Activated CD4-positive, alpha-beta T cell treated with anti-CD3 and anti-CD28 coated beads, Interleukin-2, amount 10 ng/mL, durations not matched to agents 7 days and 5 days (primary cell): ENCODE data around the gene SECISBP2. TPM values are rescaled to one million over a fixed set of nuclear protein-coding genes. Genes with fewer than 3 reads are reported as not detected.

Experiments
- CTCF ChIA-PET: fragments of 350-600 bp; sonication (Branson Sonifier 250); formaldehyde crosslinking; loops from one replicate; lab custom pipeline; 2021; ENCODE audit warnings: antibody characterized with exemption; lab: Charles Lee
- POLR2A ChIA-PET: fragments of 350-600 bp; sonication (Branson Sonifier 250); formaldehyde crosslinking; loops from one replicate; lab custom pipeline; 2021; ENCODE audit warnings: antibody characterized with exemption; lab: Charles Lee
- DNase-seq: peaks from one replicate; pipeline ENCODE4 v3.0.0-alpha.2; 2020
- H3K27ac Mint-ChIP-seq: one replicate; pipeline ENCODE4 v1.8.0; 2021; ENCODE audit warnings: mild to moderate bottlenecking, moderate library complexity, mixed read lengths
- H3K27me3 Mint-ChIP-seq: one replicate; pipeline ENCODE4 v1.8.0; 2021; ENCODE audit warnings: mixed read lengths
- H3K36me3 Mint-ChIP-seq: one replicate; pipeline ENCODE4 v1.8.0; 2021; ENCODE audit warnings: low read depth, mixed read lengths
- H3K4me1 Mint-ChIP-seq: one replicate; pipeline ENCODE4 v1.8.0; 2021; ENCODE audit warnings: mixed read lengths
- H3K4me3 Mint-ChIP-seq: one replicate; pipeline ENCODE4 v1.8.0; 2021; ENCODE audit warnings: mild to moderate bottlenecking, moderate library complexity, mixed read lengths
- H3K9me3 Mint-ChIP-seq: one replicate; pipeline ENCODE4 v1.8.0; 2021; ENCODE audit warnings: mixed read lengths
- total RNA-seq, 2 experiments: library from RNA; stranded (reverse); gene quantifications; one replicate each; pipeline ENCODE4 v1.2.3, GENCODE V29; 2021

SECISBP2 gene
- total RNA-seq, 2 experiments from 2014 or later: 43.4 to 46.0 TPM

DNA sequence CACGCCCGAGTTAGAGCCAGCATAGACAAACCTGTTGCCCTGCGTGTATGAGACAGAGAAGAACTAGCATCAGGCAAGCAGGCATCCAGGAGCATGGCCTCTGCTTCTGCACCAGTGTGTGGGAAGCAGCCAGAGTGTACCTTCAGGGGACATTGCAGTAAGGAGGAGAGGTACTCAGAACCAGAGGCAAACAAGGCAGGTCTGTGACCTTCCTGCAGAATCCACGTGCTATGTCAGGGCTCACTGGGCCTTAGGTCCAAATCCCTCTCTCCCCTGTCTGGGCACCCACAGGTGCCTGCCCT lies 63.0 kb downstream of the SECISBP2 start:
- ChIA-PET POLR2A (no interaction called here), CTCF (interaction anchor here (1.6 to 1.9 kb wide), 2 partner anchors 25 to 33 kb away, joined by 4 read pairs; no protein-coding TSS in a partner anchor)
- Mint-ChIP-seq H3K36me3 (peaks cover 80% of the 10 kb centered on the region), H3K9me3 (no peaks in the 10 kb centered on the region), H3K27ac (peak overlapping the region; percentile 46), H3K4me3 (no peak overlapping the region), H3K27me3 (no peaks in the 10 kb centered on the region), H3K4me1 (peaks cover 78% of the 10 kb centered on the region)
- no peak for DNase-seq

DNA sequence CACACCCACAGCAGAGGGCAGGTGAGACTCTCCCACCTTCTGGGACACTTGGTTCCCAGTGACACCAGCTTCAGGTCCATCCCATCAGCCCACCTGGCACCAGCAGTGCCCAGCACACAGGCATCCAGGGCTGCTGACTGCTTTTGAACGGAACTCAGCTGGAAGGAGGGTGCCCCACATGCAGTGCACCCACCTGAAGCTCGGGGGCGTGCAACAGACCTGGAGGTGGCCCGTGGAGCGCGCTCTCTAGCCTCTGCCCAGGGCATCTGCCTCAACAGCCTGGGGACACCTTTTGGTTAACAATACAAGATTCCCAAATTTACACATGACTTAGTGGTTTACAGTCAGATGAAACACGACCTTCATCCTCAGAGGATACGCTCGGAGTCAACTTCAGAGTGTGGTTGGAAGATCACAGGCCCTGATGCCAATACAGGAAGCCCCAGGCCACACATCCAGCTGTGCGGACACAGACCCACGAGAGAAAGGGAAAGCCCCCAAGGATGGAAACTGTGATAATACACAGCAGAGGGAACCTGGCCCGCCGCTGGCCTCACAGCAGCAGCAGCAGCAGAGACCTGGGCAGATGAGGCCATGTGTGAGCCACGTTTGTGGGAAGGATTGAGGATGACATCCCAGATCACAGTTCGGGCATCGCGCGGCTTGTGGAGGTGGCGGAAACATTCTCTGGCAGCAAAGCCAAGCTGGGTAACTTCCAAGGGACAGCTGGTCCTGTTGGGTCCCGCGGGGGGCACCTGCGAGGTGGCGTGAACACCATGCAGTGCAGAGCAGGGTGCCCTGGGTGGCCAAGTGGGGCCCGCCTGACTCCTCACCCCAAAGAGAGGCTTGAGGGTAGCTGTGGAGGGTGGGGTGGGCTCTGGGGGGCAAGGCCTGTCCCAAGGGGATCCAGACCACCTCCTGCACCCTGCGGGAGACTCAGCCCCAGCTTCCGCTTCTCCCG lies 64.0 kb downstream of the SECISBP2 start:
- Mint-ChIP-seq H3K36me3 (peaks cover 82% of the 10 kb centered on the region), H3K27ac (peak overlapping the region; percentile 64), H3K4me1 (peaks cover 70% of the 10 kb centered on the region), H3K27me3 (no peaks in the 10 kb centered on the region), H3K4me3 (no peak overlapping the region), H3K9me3 (no peaks in the 10 kb centered on the region)
- ChIA-PET CTCF (interaction anchor here (0.5 to 1.9 kb wide), 5 partner anchors 24 to 679 kb away, joined by 3 to 4 read pairs (median 3); no protein-coding TSS in a partner anchor), POLR2A (no interaction called here)
- DNase-seq: no peak

DNA sequence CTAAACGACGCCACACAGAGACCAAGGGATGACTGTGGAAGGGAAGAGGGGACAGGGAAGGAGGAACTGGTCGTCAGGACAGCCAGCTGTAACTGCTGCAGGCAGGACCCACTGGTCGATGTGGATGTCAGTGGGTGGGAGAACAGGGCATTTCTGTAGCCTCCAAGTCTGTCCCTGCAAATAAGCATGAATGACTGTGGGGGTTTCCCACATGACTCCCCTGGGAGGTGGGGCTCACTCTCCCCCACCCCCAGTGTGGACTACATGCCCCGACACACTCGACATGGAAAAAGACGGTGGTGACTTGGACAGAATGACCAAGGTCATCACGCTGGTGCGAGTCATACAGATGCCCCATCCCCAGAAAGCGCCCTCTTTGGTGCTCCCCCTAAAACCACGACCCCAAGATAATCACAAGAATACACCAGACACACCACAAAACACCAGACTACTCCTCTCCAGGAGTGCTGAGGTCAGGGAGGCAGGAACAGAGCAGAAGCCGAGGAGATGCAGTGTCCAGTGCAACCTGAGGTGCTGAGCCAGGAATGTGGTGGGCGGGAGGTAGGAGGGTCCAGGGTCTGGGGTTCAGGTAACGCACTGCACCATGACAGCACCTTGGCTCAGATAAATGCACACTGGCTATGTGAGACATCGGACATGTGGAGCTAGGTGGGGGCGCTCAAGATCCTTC lies 64.9 kb downstream of the SECISBP2 start:
- CTCF ChIA-PET: interaction anchor here (0.6 to 1.9 kb wide), 4 partner anchors 23 to 215 kb away, joined by 3 to 4 read pairs (median 4); no protein-coding TSS in a partner anchor
- no peak overlapping the region for H3K4me3 Mint-ChIP-seq
- peak overlapping the region; percentile 81 for H3K27ac Mint-ChIP-seq
- peaks cover 66% of the 10 kb centered on the region for H3K4me1 Mint-ChIP-seq
- no peaks in the 10 kb centered on the region for H3K9me3 Mint-ChIP-seq
- POLR2A ChIA-PET: no interaction called here
- H3K36me3 Mint-ChIP-seq: peaks cover 81% of the 10 kb centered on the region
- no peak for DNase-seq
- no peaks in the 10 kb centered on the region for H3K27me3 Mint-ChIP-seq

DNA sequence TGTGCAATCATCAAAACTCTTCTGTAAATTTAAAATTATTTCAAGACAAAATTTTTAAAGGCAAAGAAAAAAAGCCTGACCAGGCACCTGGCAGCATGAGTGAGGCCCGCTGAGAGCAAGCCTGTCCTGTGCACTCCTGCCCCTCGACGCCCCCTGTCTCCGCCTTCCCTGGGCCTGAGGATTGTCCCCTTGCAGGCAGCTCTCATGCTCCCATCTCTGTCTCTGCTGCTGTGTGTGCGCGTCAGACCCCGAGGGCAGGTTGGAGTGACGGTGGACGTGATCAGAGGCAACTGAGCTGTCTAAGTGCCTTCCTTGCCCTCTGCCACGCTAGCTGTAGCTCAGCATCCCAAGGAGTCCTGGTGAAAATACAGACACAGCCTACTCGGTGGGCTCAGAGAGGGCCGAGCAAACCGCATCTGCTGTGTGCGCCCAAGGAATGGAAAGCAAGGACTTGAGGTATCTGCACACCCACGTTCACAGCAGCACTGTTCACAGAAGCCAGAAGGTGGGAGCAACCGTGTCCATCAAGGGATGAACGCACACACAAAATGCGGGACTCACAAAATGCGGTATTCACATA lies 65.5 kb downstream of the SECISBP2 start:
- H3K27me3 Mint-ChIP-seq: no peaks in the 10 kb centered on the region
- H3K4me1 Mint-ChIP-seq: peaks cover 61% of the 10 kb centered on the region
- no peak for DNase-seq
- POLR2A ChIA-PET: no interaction called here
- CTCF ChIA-PET: interaction anchor here (0.9 to 1.0 kb wide), 2 partner anchors 9 to 26 kb away, joined by 3 read pairs; no protein-coding TSS in a partner anchor
- peaks cover 81% of the 10 kb centered on the region for H3K36me3 Mint-ChIP-seq
- H3K9me3 Mint-ChIP-seq: no peaks in the 10 kb centered on the region
- no peak overlapping the region for H3K4me3 Mint-ChIP-seq
- H3K27ac Mint-ChIP-seq: peak overlapping the region; percentile 73

DNA sequence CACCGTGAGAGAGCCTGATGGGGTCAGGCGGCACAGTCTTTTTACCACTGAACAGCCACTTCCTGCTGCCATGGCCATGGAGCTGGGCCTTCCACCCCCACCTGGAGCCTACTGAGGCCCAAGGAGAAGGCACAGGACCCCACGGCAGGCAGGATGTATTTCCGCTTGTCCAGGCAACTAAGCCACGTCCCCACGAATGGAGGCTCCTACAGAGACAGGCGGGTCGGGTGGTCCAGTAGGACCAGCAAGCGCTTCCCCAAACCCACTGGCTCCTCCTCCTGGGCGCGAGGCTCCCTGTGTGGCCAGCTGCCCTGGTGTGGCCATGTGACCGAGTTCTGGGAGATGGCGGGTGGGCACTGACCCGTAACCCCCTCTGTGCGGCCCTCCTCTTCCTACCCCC lies 66.5 kb downstream of the SECISBP2 start:
- no peak for DNase-seq
- H3K27me3 Mint-ChIP-seq: no peaks in the 10 kb centered on the region
- H3K9me3 Mint-ChIP-seq: no peaks in the 10 kb centered on the region
- peak overlapping the region; percentile 41 for H3K27ac Mint-ChIP-seq
- CTCF ChIA-PET: interaction anchor here (0.9 kb wide), 1 partner anchor 10 kb away, joined by 3 read pairs; no protein-coding TSS in a partner anchor
- POLR2A ChIA-PET: no interaction called here
- H3K36me3 Mint-ChIP-seq: peaks cover 81% of the 10 kb centered on the region
- peaks cover 51% of the 10 kb centered on the region for H3K4me1 Mint-ChIP-seq
- H3K4me3 Mint-ChIP-seq: no peak overlapping the region

DNA sequence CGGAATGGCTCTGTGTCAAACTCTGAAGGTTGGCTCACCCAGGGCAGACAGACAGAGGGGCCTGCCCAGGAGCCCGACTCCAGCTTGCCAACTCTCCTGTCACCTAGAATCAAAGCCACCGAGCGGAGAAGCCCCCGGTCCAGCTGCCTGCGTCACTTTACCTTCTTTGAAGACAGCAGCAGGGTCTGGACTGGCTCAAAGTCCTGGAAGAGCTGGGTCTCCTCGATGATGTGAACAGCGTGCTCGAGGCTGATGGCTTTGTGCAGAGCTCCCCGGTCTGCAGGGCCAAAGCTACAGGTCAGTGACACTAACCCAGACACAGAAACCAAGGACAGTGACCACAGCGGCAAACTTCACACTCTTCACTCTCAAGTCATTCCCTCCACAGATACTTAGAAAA lies 67.9 kb downstream of the SECISBP2 start:
- H3K27ac Mint-ChIP-seq: peak overlapping the region; percentile 22
- ChIA-PET POLR2A (no interaction called here), CTCF (interaction anchor here (1.2 kb wide), 1 partner anchor 22 kb away, joined by 4 read pairs; no protein-coding TSS in a partner anchor)

DNA sequence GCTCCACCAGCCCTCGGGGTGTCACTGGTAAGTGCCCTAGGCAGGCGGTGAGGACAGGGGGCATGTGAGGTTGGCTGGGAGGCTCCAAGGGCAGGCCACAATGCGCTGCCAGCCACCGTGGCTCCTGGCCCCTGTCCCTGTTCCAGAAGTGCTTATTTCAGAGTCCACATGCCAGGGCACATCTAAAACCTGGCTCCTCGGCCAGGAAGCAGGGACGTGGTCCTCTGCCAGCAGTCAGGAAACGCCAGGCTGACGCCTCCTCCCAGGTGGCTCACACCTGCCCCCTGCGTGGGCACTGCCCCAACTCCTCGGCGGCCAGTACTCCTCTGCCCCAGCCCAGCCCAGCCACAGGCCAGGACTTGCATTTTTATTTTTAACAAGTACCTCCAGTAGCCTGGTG lies 68.5 kb downstream of the SECISBP2 start:
- H3K9me3 Mint-ChIP-seq: no peaks in the 10 kb centered on the region
- no peak overlapping the region for H3K27ac Mint-ChIP-seq
- peaks cover 84% of the 10 kb centered on the region for H3K36me3 Mint-ChIP-seq
- ChIA-PET CTCF (no interaction called here), POLR2A (no interaction called here)
- no peak overlapping the region for H3K4me3 Mint-ChIP-seq
- no peaks in the 10 kb centered on the region for H3K27me3 Mint-ChIP-seq
- H3K4me1 Mint-ChIP-seq: peaks cover 44% of the 10 kb centered on the region
- no peak for DNase-seq

More for the DNA sequence above, 67.9 kb downstream of the SECISBP2 start:
- H3K4me1 Mint-ChIP-seq: peaks cover 48% of the 10 kb centered on the region
- H3K9me3 Mint-ChIP-seq: no peaks in the 10 kb centered on the region
- no peaks in the 10 kb centered on the region for H3K27me3 Mint-ChIP-seq
- no peak for DNase-seq
- no peak overlapping the region for H3K4me3 Mint-ChIP-seq
- peaks cover 85% of the 10 kb centered on the region for H3K36me3 Mint-ChIP-seq

DNA sequence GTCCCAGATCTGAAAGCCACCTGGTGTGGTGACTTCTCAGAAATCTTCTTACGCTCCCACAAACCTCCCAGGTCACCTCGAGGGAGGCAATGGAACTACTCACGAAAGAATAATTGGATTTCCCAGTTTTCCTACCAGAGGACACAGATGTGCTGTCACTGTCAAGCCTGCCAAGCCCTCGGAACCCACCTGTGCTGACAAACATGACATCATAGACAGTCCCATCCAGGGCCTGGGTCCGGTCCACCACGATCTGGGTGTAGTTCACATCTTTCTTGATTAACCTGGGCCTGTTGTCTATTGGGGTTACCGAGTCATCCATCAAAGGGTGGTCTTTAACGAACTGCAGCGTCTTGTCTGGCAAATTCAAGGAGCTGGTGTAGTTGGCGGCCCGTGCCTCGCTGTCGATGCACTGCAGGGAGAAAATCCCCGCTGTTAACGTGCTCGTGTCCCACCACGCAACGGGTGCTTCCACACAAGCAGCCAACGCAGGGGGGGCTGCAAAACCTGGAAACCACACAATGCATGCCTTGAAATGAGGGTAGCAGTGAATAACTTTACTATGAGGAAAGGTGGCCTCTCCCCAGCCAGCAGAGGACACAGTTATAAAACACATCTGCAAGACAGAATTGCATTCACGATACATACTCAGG lies 69.0 kb downstream of the SECISBP2 start:
- DNase-seq: no peak
- Mint-ChIP-seq H3K9me3 (no peaks in the 10 kb centered on the region), H3K4me1 (peaks cover 40% of the 10 kb centered on the region), H3K27me3 (no peaks in the 10 kb centered on the region), H3K36me3 (peaks cover 83% of the 10 kb centered on the region), H3K4me3 (no peak overlapping the region), H3K27ac (no peak overlapping the region)
- ChIA-PET CTCF (no interaction called here), POLR2A (no interaction called here)

DNA sequence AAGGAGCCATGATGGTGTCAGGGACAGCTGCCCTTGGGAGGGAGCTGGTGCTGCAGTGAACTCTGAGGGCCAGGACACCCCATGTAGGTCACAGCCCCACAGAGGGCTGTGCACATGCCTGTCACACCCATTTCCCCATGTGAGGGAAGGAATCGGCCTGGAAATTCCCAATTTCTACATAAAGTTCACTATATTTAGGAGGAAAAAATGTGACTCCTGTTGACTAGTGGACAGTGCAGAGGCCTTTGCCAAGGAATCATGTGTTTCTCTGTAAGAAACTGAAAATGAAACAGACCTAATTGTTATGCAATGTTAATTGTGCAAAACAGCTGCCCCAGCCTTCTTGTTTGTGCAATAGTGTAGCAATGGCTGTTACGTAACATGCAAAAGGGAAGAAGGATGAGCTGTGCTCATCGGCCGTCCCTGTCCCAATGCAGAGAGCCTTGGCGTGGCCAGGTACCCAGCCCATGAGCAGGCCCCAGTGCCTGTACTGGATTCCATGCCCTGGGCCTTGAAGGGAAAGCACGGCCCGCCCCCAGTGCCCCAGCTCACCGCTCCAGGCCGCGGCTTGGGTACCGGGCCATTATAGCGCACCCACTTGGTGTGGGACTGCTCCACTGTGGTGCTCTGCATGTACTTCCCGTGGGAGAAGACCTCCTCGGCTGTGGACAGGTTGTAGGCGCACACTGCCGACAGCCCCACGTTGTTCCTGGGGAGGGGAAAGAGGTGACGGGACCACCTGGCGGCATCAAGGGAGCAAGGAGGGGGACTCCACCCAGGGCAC lies 70.0 kb downstream of the SECISBP2 start:
- Mint-ChIP-seq H3K27ac (peak overlapping the region; percentile 57), H3K9me3 (no peaks in the 10 kb centered on the region), H3K27me3 (no peaks in the 10 kb centered on the region), H3K4me3 (no peak overlapping the region), H3K36me3 (peaks cover 86% of the 10 kb centered on the region), H3K4me1 (peaks cover 35% of the 10 kb centered on the region)
- DNase-seq: no peak
- ChIA-PET POLR2A (no interaction called here), CTCF (no interaction called here)

DNA sequence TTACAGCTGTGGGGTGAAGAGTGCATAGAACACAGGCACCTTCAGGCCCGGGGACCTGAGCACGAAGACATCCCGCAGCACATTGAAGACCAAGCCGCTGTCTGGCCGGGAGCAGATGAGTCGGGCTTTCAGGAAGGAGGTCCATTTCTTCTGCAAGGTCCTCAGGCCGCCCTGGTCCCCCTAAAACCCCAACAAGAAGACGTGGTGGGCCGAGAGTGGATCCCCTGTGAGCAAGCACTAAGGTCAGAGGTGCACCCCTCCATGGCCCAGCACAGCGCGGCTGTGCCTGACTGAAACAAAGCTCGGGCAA lies 70.5 kb downstream of the SECISBP2 start:
- CTCF ChIA-PET: no interaction called here
- POLR2A ChIA-PET: no interaction called here
- Mint-ChIP-seq H3K27me3 (no peaks in the 10 kb centered on the region), H3K27ac (no peak overlapping the region), H3K4me3 (no peak overlapping the region), H3K4me1 (peaks cover 34% of the 10 kb centered on the region), H3K36me3 (peaks cover 88% of the 10 kb centered on the region), H3K9me3 (no peaks in the 10 kb centered on the region)
- DNase-seq: no peak

DNA sequence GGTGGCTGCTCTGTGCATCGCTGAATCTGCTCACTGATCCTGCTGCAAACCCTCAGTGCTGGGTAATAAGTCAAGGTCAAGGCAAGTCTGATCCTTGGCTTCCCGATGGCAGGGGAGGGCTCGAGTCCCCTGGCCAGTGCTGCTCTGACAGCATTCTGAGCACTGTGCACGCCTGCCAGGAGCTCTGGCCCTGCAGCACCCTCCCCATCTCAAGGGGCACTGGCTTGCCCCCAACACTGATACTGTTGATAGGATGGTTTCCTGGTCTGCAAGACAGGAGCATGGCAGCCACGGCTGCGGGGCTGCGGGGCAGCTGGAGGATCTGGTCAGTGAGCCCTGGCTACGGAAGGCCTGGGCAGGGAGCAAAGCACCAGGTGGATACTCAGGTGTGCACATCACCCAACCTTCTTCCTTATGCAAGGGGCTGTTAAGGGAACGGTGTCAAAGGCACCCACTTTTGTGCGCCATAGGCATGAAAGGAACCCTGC lies 71.8 kb downstream of the SECISBP2 start:
- DNase-seq: no peak
- Mint-ChIP-seq H3K27ac (peak overlapping the region; percentile 3), H3K9me3 (no peaks in the 10 kb centered on the region), H3K27me3 (no peaks in the 10 kb centered on the region), H3K4me1 (peaks cover 29% of the 10 kb centered on the region), H3K4me3 (no peak overlapping the region), H3K36me3 (peaks cover 91% of the 10 kb centered on the region)
- ChIA-PET POLR2A (no interaction called here), CTCF (interaction anchor here (0.6 to 2.2 kb wide), 2 partner anchors 12 to 160 kb away, joined by 5 read pairs; no protein-coding TSS in a partner anchor)
